ENCODE data around the gene RAB8B. TPM values are rescaled to one million over a fixed set of nuclear protein-coding genes. Genes with fewer than 3 reads are reported as not detected.

Gene RAB8B
- total RNA-seq, 1 donor from 2014 or later = 31.6 TPM

GRCh38 chr15:63238171-63238570 lies 48.8 kb downstream of the RAB8B start:
- no peak for TF ChIP-seq CTCF (IDR thresholded peaks at IDR 0.05; ENCODE audit: unreplicated experiment)
- H3K4me1 Mint-ChIP-seq (ENCODE audit: low read depth) = peaks cover 14% of the 10 kb centered on the region
- peaks cover 16% of the 10 kb centered on the region for H3K9me3 Mint-ChIP-seq (ENCODE audit: low read depth)
- peaks cover 8% of the 10 kb centered on the region for H3K36me3 Mint-ChIP-seq (ENCODE audit: insufficient read depth)
- DNase-seq (ENCODE audit: low spot score, unreplicated experiment) = no peak
- H3K27ac Mint-ChIP-seq = no peak overlapping the region
- no peaks in the 10 kb centered on the region for H3K27me3 Mint-ChIP-seq
- H3K4me3 Mint-ChIP-seq (ENCODE audit: low read depth) = no peak overlapping the region

- H3K36me3 Mint-ChIP-seq (ENCODE audit: insufficient read depth) = peaks cover 9% of the 10 kb centered on the region
- no peak overlapping the region for H3K27ac Mint-ChIP-seq
- no peak for DNase-seq (ENCODE audit: low spot score, unreplicated experiment)
- peaks cover 18% of the 10 kb centered on the region for H3K9me3 Mint-ChIP-seq (ENCODE audit: low read depth)
- H3K4me1 Mint-ChIP-seq (ENCODE audit: low read depth) = peaks cover 12% of the 10 kb centered on the region
- TF ChIP-seq CTCF (IDR thresholded peaks at IDR 0.05; ENCODE audit: unreplicated experiment) = no peak
- H3K4me3 Mint-ChIP-seq (ENCODE audit: low read depth) = no peak overlapping the region
- no peaks in the 10 kb centered on the region for H3K27me3 Mint-ChIP-seq
Measured at GRCh38 chr15:63238796-63239195, 49.4 kb downstream of the RAB8B start.

- Mint-ChIP-seq H3K9me3 (ENCODE audit: low read depth) (peaks cover 18% of the 10 kb centered on the region), H3K36me3 (ENCODE audit: insufficient read depth) (peaks cover 15% of the 10 kb centered on the region), H3K27ac (no peak overlapping the region), H3K27me3 (no peaks in the 10 kb centered on the region), H3K4me3 (ENCODE audit: low read depth) (no peak overlapping the region), H3K4me1 (ENCODE audit: low read depth) (peaks cover 14% of the 10 kb centered on the region)
- DNase-seq (ENCODE audit: low spot score, unreplicated experiment) = no peak
- no peak for TF ChIP-seq CTCF (IDR thresholded peaks at IDR 0.05; ENCODE audit: unreplicated experiment)
Measured at GRCh38 chr15:63240109-63240508, 50.7 kb downstream of the RAB8B start.

- H3K27me3 Mint-ChIP-seq = no peaks in the 10 kb centered on the region
- no peak for DNase-seq (ENCODE audit: low spot score, unreplicated experiment)
- H3K9me3 Mint-ChIP-seq (ENCODE audit: low read depth) = peaks cover 18% of the 10 kb centered on the region
- no peak overlapping the region for H3K4me3 Mint-ChIP-seq (ENCODE audit: low read depth)
- no peak overlapping the region for H3K27ac Mint-ChIP-seq
- TF ChIP-seq CTCF (IDR thresholded peaks at IDR 0.05; ENCODE audit: unreplicated experiment) = no peak
- H3K36me3 Mint-ChIP-seq (ENCODE audit: insufficient read depth) = peaks cover 18% of the 10 kb centered on the region
- peaks cover 14% of the 10 kb centered on the region for H3K4me1 Mint-ChIP-seq (ENCODE audit: low read depth)
Measured at GRCh38 chr15:63241316-63241715, 51.9 kb downstream of the RAB8B start.

GRCh38 chr15:63243101-63243500 lies 53.7 kb downstream of the RAB8B start:
- peaks cover 17% of the 10 kb centered on the region for H3K4me1 Mint-ChIP-seq (ENCODE audit: low read depth)
- H3K36me3 Mint-ChIP-seq (ENCODE audit: insufficient read depth) = peaks cover 22% of the 10 kb centered on the region
- H3K27ac Mint-ChIP-seq = no peak overlapping the region
- H3K27me3 Mint-ChIP-seq = no peaks in the 10 kb centered on the region
- no peak for TF ChIP-seq CTCF (IDR thresholded peaks at IDR 0.05; ENCODE audit: unreplicated experiment)
- H3K4me3 Mint-ChIP-seq (ENCODE audit: low read depth) = no peak overlapping the region
- DNase-seq (ENCODE audit: low spot score, unreplicated experiment) = no peak
- peaks cover 9% of the 10 kb centered on the region for H3K9me3 Mint-ChIP-seq (ENCODE audit: low read depth)
